ENCODE data around the gene NDRG4.

- TF ChIP-seq POLR2A (IDR thresholded peaks at IDR 0.05) (no peak), POLR2AphosphoS5 (IDR thresholded peaks at IDR 0.05) (no peak), EP300 (IDR thresholded peaks at IDR 0.05; ENCODE audit: low read depth) (no peak)
- TF ChIP-seq, protein P1, sequence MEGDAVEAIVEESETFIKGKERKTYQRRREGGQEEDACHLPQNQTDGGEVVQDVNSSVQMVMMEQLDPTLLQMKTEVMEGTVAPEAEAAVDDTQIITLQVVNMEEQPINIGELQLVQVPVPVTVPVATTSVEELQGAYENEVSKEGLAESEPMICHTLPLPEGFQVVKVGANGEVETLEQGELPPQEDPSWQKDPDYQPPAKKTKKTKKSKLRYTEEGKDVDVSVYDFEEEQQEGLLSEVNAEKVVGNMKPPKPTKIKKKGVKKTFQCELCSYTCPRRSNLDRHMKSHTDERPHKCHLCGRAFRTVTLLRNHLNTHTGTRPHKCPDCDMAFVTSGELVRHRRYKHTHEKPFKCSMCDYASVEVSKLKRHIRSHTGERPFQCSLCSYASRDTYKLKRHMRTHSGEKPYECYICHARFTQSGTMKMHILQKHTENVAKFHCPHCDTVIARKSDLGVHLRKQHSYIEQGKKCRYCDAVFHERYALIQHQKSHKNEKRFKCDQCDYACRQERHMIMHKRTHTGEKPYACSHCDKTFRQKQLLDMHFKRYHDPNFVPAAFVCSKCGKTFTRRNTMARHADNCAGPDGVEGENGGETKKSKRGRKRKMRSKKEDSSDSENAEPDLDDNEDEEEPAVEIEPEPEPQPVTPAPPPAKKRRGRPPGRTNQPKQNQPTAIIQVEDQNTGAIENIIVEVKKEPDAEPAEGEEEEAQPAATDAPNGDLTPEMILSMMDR (IDR thresholded peaks at IDR 0.05), result no peak
Observed at GRCh38 chr16:58533751-58534470, 34.0 kb downstream of the NDRG4 start.

Measured in transverse colon (tissue), 4 donors.